GM19463 (cell line): ENCODE data around the gene PAX4.
A peak's percentile ranks its signal among the peaks of the same experiment; 100 is the strongest.

ENCODE experiments used
- ATAC-seq: cut with Tn5 transposase; IDR thresholded peaks from one replicate; pipeline ENCODE4 v1.9.1; 2021; ENCODE audit warnings: mild to moderate bottlenecking, moderate library complexity; ENCODE audit not compliant: unreplicated experiment

PAX4 gene, protein sequence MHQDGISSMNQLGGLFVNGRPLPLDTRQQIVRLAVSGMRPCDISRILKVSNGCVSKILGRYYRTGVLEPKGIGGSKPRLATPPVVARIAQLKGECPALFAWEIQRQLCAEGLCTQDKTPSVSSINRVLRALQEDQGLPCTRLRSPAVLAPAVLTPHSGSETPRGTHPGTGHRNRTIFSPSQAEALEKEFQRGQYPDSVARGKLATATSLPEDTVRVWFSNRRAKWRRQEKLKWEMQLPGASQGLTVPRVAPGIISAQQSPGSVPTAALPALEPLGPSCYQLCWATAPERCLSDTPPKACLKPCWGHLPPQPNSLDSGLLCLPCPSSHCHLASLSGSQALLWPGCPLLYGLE

DNA sequence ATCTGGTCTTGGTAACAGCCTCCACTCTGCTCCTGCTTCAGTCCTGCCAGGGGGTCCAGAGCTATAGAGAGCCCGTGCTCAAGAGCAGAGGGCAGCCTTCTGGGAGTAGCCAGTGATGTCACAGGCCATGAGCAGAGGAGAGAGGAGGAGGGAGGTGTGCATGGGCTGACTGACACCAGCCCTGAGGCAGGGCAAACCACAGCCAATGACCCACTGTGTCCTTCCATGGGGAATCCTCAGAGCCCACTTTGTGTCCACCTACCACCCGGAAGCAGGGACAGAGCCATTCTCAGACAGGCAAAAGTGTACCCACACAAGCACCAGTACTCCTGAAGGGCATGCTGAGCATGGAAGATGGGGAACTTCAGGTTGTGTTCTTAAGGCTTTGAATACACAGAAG lies at the start of gene PAX4:
PAX4 (minus strand) TSS at position 101 of the 400 bp plus-strand sequence. CDS start 2,214 bp downstream, outside the sequence.
- ATAC-seq, result no peak

DNA sequence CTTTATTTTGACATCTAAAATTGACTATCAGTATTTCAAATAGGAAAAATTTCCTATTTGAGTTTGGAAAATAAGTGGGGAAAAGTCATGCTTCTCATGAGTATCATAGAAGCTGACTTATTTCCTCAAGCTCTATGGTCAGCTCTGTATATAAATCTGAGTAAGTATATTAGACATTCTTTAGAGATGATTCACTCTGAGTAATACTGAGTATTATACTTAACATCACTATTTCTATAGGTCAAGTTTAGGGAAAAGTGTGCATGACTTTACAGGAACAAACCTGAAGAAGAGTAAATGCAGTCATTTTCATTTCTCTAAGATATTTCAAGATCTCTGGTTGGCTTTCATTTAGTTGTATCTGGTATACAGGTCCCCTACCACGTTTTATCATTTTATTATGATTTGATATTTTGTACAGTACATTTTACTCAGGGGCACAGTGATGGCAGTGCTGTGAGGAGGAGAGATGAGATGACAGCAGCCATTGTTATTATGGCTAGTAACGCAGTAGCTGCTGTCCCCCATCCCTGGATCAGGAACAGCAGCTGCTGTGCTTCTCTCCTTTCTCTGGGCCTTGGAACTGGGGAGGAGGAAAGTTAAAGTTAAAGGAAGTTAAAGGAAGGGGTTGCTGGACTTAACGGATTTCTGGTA lies 49.2 kb upstream of the PAX4 start:
- no peak for ATAC-seq

DNA sequence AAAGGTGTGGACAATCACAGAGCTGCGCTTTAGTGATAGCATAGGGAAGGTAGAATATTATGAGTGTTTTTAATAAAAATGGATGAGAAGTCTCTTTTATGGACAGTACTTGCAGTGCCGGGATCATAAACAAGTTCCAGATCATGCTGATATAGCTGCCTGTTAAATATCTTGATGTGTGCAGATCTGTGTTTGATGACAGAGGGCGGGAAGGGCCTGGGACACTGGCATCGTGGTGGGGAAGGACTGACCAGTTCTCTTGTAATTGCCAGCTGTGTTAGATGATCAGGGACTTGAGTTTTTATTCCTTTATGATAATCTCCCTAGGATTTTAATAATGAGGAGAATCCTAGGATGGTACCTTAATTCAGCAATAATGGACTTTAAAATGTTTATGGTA lies 48.7 kb upstream of the PAX4 start:
- ATAC-seq, result no peak

DNA sequence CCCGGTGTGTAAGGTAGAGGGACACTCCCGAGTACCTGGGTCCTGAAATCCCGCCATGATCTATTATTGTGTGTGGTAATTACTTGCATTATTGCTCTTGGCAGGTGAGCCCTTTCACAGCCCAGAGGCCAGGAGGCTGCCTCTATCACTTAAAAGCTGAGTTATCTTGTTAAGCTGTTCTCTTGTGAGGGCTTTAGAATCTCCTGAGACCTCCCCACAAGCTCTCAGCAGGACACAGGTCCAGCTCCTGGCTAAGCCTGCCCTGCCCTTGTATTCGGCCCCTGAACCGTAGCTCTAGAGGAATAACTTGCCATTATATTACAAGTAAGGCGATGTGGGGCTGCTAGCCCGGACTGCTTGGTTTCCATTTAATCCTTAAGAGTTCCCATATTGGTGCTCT lies 48.0 kb upstream of the PAX4 start:
- ATAC-seq, result no peak

GRCh38 chr7:127658970-127659630 lies 41.2 kb upstream of the PAX4 start:
- no peak for ATAC-seq

DNA sequence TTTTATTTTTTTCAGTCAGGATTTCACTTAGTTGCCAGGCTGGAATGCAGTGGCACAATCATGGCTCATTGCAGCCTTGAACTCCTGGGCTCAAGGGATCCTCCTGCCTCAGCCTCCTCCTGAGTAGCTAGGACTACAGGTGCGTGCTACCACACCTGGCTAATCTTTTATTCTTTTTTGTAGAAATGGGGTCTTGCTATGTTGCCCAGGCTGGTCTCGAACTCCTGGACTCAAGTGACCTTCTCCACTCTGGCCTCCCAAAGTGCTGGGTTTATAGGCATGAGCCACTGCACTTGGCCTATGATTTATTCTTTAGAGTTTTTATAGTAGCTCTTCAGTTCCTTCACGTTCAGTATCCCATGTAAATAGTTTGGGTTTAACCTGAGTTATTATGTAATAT lies 39.6 kb upstream of the PAX4 start:
- no peak for ATAC-seq

- no peak for ATAC-seq
These were observed 37.8 kb upstream of the PAX4 start for GRCh38 chr7:127655720-127656119.

DNA sequence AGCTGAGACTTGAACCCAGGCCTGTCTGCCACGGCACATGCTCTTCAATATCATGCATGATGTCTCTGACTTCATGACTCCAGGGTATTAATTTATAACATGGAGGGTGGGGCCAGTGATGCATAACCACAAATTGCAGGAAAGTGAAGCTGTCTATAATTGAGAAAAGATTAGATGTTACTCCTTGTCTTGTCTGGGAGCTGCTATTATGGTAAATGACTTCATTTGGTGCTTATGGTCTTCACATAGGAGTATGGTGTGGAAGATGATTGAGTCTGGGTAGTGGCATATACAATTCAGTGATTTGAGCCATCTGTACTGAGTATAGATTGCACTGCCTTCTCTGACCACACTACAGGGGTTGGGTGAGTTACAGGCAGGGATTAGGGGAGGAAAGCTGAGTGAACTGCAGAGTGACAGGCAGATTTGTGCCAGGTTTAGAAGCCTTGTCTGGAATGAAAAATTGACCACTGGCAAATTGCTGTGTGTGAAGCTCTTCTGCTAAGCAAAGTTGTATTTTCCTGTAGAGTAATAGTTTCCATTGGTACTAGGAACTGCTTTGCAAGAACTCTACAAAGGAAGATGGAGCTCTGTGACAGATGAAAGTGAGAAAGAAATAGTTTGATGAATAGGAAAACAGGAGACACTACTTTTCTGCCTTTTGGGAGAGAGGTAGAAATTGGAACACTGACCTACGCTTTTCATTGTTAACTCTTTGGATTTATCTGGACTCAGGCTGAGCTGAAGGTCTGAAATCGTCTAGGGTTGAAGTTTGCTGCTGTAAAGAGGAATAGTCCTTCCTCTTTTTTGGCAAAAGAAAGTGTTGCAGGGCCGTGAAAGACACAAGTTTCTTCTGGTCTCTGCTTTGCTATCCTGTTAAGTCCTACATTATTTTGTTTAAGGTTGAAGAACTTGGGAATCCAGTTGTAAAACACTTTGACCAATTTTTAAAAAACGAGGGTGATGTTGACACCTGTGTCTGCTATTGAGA lies 36.8 kb upstream of the PAX4 start:
- no peak for ATAC-seq

DNA sequence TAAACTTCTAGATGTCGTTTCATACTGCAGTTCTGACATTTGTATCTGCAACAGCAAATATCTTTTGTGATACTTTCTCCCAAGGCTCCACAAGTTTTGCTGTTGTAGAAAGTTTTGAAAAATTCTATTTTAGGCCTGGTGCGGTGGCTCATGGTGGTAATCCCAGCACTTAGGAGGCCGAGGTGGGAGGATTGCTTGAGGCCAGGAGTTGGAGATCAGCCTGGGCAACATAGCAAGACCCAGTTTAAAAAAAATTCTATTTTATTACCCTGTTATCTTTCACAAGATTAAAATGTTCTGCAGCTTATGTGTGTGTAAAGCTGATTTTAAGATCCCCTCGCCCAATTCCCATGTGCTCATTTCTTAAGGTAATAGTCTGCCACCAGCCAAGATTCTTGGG lies 35.5 kb upstream of the PAX4 start:
- ATAC-seq, result no peak

- ATAC-seq, result peak; percentile 4
These were observed 34.6 kb upstream of the PAX4 start for GRCh38 chr7:127652333-127653248.

- ATAC-seq, result peak; percentile 88
These were observed 33.8 kb upstream of the PAX4 start, which contains the start of gene SND1 for GRCh38 chr7:127651556-127652332. Gene SND1 (plus strand): TSS chr7:127652194. CDS start chr7:127652374, 180 bp downstream.

DNA sequence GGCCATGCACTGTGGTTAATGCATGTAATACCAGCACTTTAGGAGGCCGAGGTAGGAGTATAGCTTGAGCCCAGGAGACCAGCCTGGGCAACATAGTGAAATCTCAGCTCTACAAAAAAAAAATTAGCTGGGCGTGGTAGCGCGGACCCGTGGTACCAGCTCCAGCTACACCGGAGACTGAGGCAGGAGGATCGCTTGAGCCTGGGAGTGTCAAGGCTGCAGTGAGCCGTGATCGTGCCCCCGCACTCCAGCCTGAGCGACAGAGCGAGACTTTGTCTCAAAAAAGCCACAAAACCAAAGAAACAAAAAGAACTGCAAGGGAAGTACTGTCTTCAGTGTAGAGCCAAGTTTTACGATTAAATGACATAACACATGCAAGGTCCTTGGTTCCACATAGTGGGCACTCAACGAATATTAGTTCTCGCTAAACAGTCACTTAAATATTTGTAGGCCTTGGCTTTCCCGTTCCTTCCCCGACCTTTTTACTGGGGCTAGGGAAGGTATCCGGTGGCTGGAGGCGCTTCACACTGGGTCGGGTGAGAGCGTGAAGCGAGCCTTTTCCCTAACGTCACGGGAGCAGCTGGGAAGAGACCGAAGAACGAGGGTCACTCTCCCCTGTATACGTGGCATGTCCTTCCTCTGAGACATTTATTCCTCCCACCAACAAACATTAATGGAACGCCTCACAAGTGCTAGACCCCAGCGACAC lies 33.1 kb upstream of the PAX4 start:
- no peak for ATAC-seq

GRCh38 chr7:127648986-127649385 lies 31.0 kb upstream of the PAX4 start:
- ATAC-seq, result no peak

- ATAC-seq, result no peak
These were observed 29.7 kb upstream of the PAX4 start for GRCh38 chr7:127647636-127648035.

DNA sequence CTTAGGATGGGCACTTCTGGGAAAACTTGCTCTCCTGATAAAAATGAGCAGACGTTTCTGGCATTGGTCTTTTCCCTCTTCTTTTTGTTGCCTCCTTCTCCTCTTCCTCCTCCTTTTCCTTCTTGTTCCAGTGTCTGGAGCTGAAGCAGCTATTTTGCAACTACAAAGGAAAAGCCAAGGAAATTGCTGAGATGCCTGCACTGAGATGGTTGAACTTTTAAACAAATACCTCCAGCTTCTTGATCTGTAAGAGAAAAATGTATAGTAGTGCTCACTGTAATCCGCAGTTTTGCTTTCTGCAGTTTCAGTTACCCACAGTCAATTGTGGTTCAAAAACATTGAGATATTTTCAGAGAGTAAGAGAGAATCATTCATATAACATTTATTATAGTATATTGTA lies 26.5 kb upstream of the PAX4 start:
- ATAC-seq, result no peak

DNA sequence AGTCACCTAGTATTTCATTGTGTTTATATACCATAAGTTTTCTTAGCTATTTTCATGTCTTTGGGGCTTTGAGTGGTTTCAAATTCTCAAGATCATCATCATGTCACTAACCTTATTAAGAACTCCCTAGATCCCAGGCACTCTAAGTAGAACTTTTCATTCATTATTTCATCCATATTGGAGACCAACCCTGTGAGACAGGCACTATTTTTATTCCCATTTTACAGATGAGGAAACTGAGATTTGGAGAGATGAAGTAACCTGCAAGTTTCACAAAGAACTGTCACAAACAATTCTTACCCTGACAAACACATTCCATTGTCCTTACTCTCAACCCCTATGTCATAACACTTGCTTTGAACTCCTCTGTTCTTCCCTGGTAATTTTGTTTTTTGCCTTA lies 20.3 kb upstream of the PAX4 start:
- no peak for ATAC-seq

DNA sequence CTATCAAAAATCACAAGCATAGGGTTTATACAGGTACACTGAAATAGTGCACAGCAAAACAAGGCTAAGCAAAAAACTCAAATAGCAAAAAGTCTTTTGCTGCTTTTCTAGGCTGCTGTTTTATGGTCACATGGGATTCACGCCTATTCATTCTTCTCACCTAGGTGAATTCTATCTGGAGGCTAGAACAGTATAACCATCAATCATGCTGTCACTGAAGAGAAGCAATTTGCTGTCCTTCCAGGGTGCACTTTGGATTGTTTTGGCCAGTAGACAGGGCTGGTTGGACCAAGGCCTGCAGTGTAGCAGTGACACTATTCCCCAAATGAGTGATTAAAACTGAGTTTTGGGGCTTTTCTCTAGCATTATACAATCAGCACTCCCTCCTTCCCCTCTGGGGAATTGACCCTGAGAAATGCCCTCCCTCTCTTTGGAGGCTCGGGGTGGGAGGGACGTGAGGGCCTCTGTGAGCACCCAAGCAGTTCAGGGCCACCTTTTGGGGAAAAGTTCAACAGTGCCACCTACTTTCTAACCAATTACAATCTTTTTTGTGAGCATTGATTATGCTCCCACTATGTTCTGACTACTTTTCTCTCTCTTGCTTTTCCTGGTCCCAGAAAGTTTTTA lies 17.8 kb upstream of the PAX4 start:
- ATAC-seq, result peak; percentile 95
